Lung microvascular endothelial cell (primary cell): Measurements from ENCODE around the gene GAL3ST2. TPM values are rescaled to one million over a fixed set of nuclear protein-coding genes. Genes with fewer than 3 reads are reported as not detected.
A peak's percentile ranks its signal among the peaks of the same experiment; 100 is the strongest.
"Not testable (repeated sequence)": the region's sequence is repeated elsewhere in the genome, so short reads cannot be mapped to it uniquely, and the experiment has no call there.

Source experiments
- DNase-seq, 2 donors: peaks; one replicate each; pipeline versions ENCODE4 v3.0.0 to v3.0.0-alpha.2; 2010; ENCODE audit warnings: low read depth in 2 of 2
- total RNA-seq: library from RNA; depleted of rRNA; stranded (reverse); fragments of >200 nt; gene quantifications from 2 replicates; pipeline ENCODE4 v1.2.1, GENCODE V29; 2014

Gene GAL3ST2
- total RNA-seq, 1 donor from 2014 or later, result not detected

GRCh38 chr2:241767464-241768250 is 9.0 kb upstream of the GAL3ST2 start:
- no peak for DNase-seq

- DNase-seq, result no peak
These were observed 8.3 kb upstream of the GAL3ST2 start for GRCh38 chr2:241768251-241768711.

- DNase-seq, result no peak
These were observed 7.8 kb upstream of the GAL3ST2 start for GRCh38 chr2:241768850-241769249.

GRCh38 chr2:241769819-241770184 is 6.8 kb upstream of the GAL3ST2 start:
- no peak for DNase-seq

- DNase-seq, result no peak
These were observed 6.3 kb upstream of the GAL3ST2 start for GRCh38 chr2:241770185-241770935.

- no peak for DNase-seq
These were observed 5.7 kb upstream of the GAL3ST2 start for GRCh38 chr2:241770936-241771285.

- DNase-seq, result peak in 1 of 2 donors; percentile 81
These were observed 5.1 kb upstream of the GAL3ST2 start for GRCh38 chr2:241771286-241772062.

- no peak for DNase-seq
These were observed 4.5 kb upstream of the GAL3ST2 start for GRCh38 chr2:241772063-241772499.

- DNase-seq, result peak in 1 of 2 donors; percentile 66
These were observed 2.9 kb upstream of the GAL3ST2 start for GRCh38 chr2:241773511-241774418.

- peak; percentile 14 to 24 for DNase-seq
These were observed 2.0 kb upstream of the GAL3ST2 start for GRCh38 chr2:241774419-241775222.

- no peak for DNase-seq
These were observed 1.1 kb upstream of the GAL3ST2 start for GRCh38 chr2:241775223-241776177.

- no peak for DNase-seq
These were observed 606 bp downstream of the GAL3ST2 start for GRCh38 chr2:241777170-241777685.

- DNase-seq, result no peak
These were observed 1.3 kb downstream of the GAL3ST2 start for GRCh38 chr2:241777686-241778627.

GRCh38 chr2:241780939-241781569 is 4.4 kb downstream of the GAL3ST2 start:
- no peak for DNase-seq

- DNase-seq, result not testable (repeated sequence)
These were observed 5.4 kb downstream of the GAL3ST2 start for GRCh38 chr2:241782053-241782452.

- no peak for DNase-seq
These were observed 11.5 kb downstream of the GAL3ST2 start for GRCh38 chr2:241788135-241788534.

GRCh38 chr2:241788572-241788971 is 11.9 kb downstream of the GAL3ST2 start:
- no peak for DNase-seq
